ENCODE results near the gene PSIP1.

GRCh38 chr9:15416880-15417279, 93.9 kb downstream of the PSIP1 start:
- TF ChIP-seq EP300 (IDR thresholded peaks at IDR 0.05) (no peak), CTCF (IDR thresholded peaks at IDR 0.05) (peak; percentile 40 to 47 (median 44)), POLR2A (IDR thresholded peaks at IDR 0.05; ENCODE audit: low read depth) (no peak), POLR2AphosphoS5 (IDR thresholded peaks at IDR 0.05) (no peak)
